Measurements from ENCODE around the gene NOTUM.

- TF ChIP-seq, protein P1, sequence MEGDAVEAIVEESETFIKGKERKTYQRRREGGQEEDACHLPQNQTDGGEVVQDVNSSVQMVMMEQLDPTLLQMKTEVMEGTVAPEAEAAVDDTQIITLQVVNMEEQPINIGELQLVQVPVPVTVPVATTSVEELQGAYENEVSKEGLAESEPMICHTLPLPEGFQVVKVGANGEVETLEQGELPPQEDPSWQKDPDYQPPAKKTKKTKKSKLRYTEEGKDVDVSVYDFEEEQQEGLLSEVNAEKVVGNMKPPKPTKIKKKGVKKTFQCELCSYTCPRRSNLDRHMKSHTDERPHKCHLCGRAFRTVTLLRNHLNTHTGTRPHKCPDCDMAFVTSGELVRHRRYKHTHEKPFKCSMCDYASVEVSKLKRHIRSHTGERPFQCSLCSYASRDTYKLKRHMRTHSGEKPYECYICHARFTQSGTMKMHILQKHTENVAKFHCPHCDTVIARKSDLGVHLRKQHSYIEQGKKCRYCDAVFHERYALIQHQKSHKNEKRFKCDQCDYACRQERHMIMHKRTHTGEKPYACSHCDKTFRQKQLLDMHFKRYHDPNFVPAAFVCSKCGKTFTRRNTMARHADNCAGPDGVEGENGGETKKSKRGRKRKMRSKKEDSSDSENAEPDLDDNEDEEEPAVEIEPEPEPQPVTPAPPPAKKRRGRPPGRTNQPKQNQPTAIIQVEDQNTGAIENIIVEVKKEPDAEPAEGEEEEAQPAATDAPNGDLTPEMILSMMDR (IDR thresholded peaks at IDR 0.05; ENCODE audit: insufficient read depth, low read depth, low read length) = no peak
- no peak for TF ChIP-seq EZH2 (IDR thresholded peaks at IDR 0.05; ENCODE audit: insufficient read depth, low read length)
These were observed 22.8 kb upstream of the NOTUM start for GRCh38 chr17:81983639-81984373.
